HepG2 (cell line): ENCODE measurements around the gene HOXA5. TPM values are rescaled to one million over a fixed set of nuclear protein-coding genes. Genes with fewer than 3 reads are reported as not detected.
A peak's percentile ranks its signal among the peaks of the same experiment; 100 is the strongest.

Source experiments
- AHR ChIP-seq: IDR thresholded peaks from 2 replicates; pipeline ENCODE4 v1.6.1; 2018; ENCODE audit warnings: missing genetic modification reagents, missing compliant biosample characterization
- CHD4 ChIP-seq: fragments of 200-600 bp; sonication (generic); IDR thresholded peaks from 2 replicates; pipeline ENCODE4 v1.7.0; 2017; ENCODE audit warnings: mild to moderate bottlenecking, low read length, borderline replicate concordance
- DNMT1 ChIP-seq: sonication (generic); formaldehyde crosslinking; IDR thresholded peaks from 2 replicates; pipeline ENCODE4 v1.5.1; 2020; ENCODE audit warnings: mild to moderate bottlenecking, missing genetic modification reagents
- ELF3 ChIP-seq: IDR thresholded peaks from 2 replicates; pipeline ENCODE4 v1.6.1; 2016; ENCODE audit warnings: missing genetic modification reagents, missing compliant biosample characterization
- FOXJ3 ChIP-seq: sonication (generic); formaldehyde crosslinking; IDR thresholded peaks from 2 replicates; pipeline ENCODE4 v1.4.0; 2020; ENCODE audit warnings: missing genetic modification reagents, mild to moderate bottlenecking, borderline replicate concordance
- FOXM1 ChIP-seq: sonication (generic); formaldehyde crosslinking; IDR thresholded peaks from 2 replicates; pipeline ENCODE4 v1.5.0; 2020; ENCODE audit warnings: missing genetic modification reagents
- HCFC1 ChIP-seq: fragments of 150-350 bp; IDR thresholded peaks from 2 replicates; pipeline ENCODE4 v1.6.1; 2014; ENCODE audit warnings: low read depth, low read length
- HNRNPLL ChIP-seq: fragments of 200-400 bp; formaldehyde crosslinking; IDR thresholded peaks from 2 replicates; pipeline ENCODE4 v1.6.1; 2017; ENCODE audit warnings: mild to moderate bottlenecking, low read depth, low read length; ENCODE audit not compliant: poor library complexity, severe bottlenecking
- HOXA9 ChIP-seq: sonication (generic); formaldehyde crosslinking; IDR thresholded peaks from 2 replicates; pipeline ENCODE4 v1.8.1; 2022; ENCODE audit warnings: missing genetic modification reagents, mild to moderate bottlenecking, moderate library complexity, borderline replicate concordance
- IRF9 ChIP-seq: sonication (generic); formaldehyde crosslinking; IDR thresholded peaks from 2 replicates; pipeline ENCODE4 v1.8.0; 2022; ENCODE audit warnings: missing genetic modification reagents, mild to moderate bottlenecking, borderline replicate concordance
- MTF1 ChIP-seq: sonication (generic); formaldehyde crosslinking; IDR thresholded peaks from 2 replicates; pipeline ENCODE4 v1.5.0; 2020; ENCODE audit warnings: missing genetic modification reagents
- NFE2 ChIP-seq: sonication (generic); formaldehyde crosslinking; IDR thresholded peaks from 2 replicates; pipeline ENCODE4 v1.4.0; 2020; ENCODE audit warnings: missing genetic modification reagents
- NFYC ChIP-seq: IDR thresholded peaks from 2 replicates; pipeline ENCODE4 v1.6.1; 2016; ENCODE audit warnings: missing genetic modification reagents, missing compliant biosample characterization
- SNAI1 ChIP-seq: sonication (generic); formaldehyde crosslinking; IDR thresholded peaks from 2 replicates; pipeline ENCODE4 v1.5.0; 2020; ENCODE audit warnings: mild to moderate bottlenecking, missing genetic modification reagents, borderline replicate concordance
- THAP11 ChIP-seq: IDR thresholded peaks from 2 replicates; pipeline ENCODE4 v1.6.1; 2016; ENCODE audit warnings: missing biosample characterization, missing genetic modification reagents
- TOPORS ChIP-seq: sonication (generic); formaldehyde crosslinking; IDR thresholded peaks from 2 replicates; pipeline ENCODE4 v1.8.0; 2023; ENCODE audit warnings: mild to moderate bottlenecking, missing genetic modification reagents
- USF2 ChIP-seq, 2 experiments: sonication (generic) in 1 of 2; formaldehyde crosslinking in 1 of 2; IDR thresholded peaks; 2 replicates each; pipeline versions ENCODE4 v1.5.1 to v1.6.1; 2011 to 2020; ENCODE audit warnings: borderline replicate concordance in 1 of 2, low read depth in 1 of 2, low read length in 1 of 2, mild to moderate bottlenecking in 1 of 2, missing genetic modification reagents in 1 of 2, moderate library complexity in 1 of 2
- ZBTB2 ChIP-seq: sonication (generic); formaldehyde crosslinking; IDR thresholded peaks from 2 replicates; pipeline ENCODE4 v1.8.0; 2022; ENCODE audit warnings: low read depth, missing genetic modification reagents
- ZBTB7B ChIP-seq: sonication (generic); formaldehyde crosslinking; IDR thresholded peaks from 2 replicates; pipeline ENCODE4 v1.4.0; 2020; ENCODE audit warnings: missing genetic modification reagents
- ZFP37 ChIP-seq: sonication (generic); formaldehyde crosslinking; IDR thresholded peaks from 2 replicates; pipeline ENCODE4 v1.4.0; 2020; ENCODE audit warnings: missing genetic modification reagents, borderline replicate concordance
- ZKSCAN1 ChIP-seq: fragments of 150-350 bp; IDR thresholded peaks from 2 replicates; pipeline ENCODE4 v1.6.1; 2014; ENCODE audit warnings: low read length
- ZNF3 ChIP-seq: IDR thresholded peaks from 2 replicates; pipeline ENCODE4 v1.7.0; 2017; ENCODE audit warnings: inconsistent platforms
- ZNF354B ChIP-seq: sonication (generic); formaldehyde crosslinking; IDR thresholded peaks from 2 replicates; pipeline ENCODE4 v1.8.0; 2022; ENCODE audit warnings: mild to moderate bottlenecking, missing genetic modification reagents
- ZNF670 ChIP-seq: sonication (generic); formaldehyde crosslinking; IDR thresholded peaks from 2 replicates; pipeline ENCODE4 v1.8.0; 2022; ENCODE audit warnings: mild to moderate bottlenecking, missing genetic modification reagents, borderline replicate concordance
- ZNF740 ChIP-seq: sonication (generic); formaldehyde crosslinking; IDR thresholded peaks from 2 replicates; pipeline ENCODE4 v1.4.0; 2020; ENCODE audit warnings: missing genetic modification reagents
- ZNF773 ChIP-seq: sonication (generic); formaldehyde crosslinking; IDR thresholded peaks from 2 replicates; pipeline ENCODE4 v1.4.0; 2020; ENCODE audit warnings: missing genetic modification reagents, borderline replicate concordance
- ZSCAN30 ChIP-seq: sonication (generic); formaldehyde crosslinking; IDR thresholded peaks from 2 replicates; pipeline ENCODE4 v1.5.0; 2020; ENCODE audit warnings: mild to moderate bottlenecking, missing genetic modification reagents
- polyA plus RNA-seq, 8 experiments: library from polyadenylated mRNA; depleted of rRNA in 3 of 8; stranded (reverse) in 7 of 8; unstranded in 1 of 8; fragments of >200 nt; fragmentation: Illumina TruSeq in 4 of 8; extraction: Trizol in 4 of 8; gene quantifications; 2 replicates each; pipeline versions ENCODE4 v1.2.1 to v1.2.3, GENCODE V29; 2011 to 2016; ENCODE audit warnings: low read depth in 4 of 8, missing spikeins in 1 of 8, mixed read lengths in 1 of 8; ENCODE audit not compliant: insufficient read depth in 1 of 8
- total RNA-seq, 5 experiments: library from RNA; depleted of rRNA; stranded (reverse); fragments of >200 nt; fragmentation: Illumina TruSeq; extraction: Trizol; gene quantifications; 2 replicates each; pipeline ENCODE4 v1.2.3, GENCODE V29; 2016; ENCODE audit warnings: low read depth in 1 of 5

The HOXA5 gene
- total and polyA plus RNA-seq, 2 of the 13 experiments (the other 11 are each of a cell fraction or from before 2014, with no cell fraction given) = 3.2 to 3.6 TPM

- TF ChIP-seq HCFC1 = no peak
- no peak for TF ChIP-seq ZKSCAN1
- TF ChIP-seq FOXJ3 (CRISPR knock-in tag) = no peak
- TF ChIP-seq ZNF740 = no peak
- no peak for TF ChIP-seq ZBTB7B (CRISPR knock-in tag)
- no peak for TF ChIP-seq FOXM1 (CRISPR knock-in tag)
- no peak for TF ChIP-seq MTF1
- TF ChIP-seq CHD4 = no peak
- peak; percentile 82 for TF ChIP-seq IRF9 (CRISPR knock-in tag)
- TF ChIP-seq DNMT1 = no peak
- TF ChIP-seq ZFP37 = no peak
- no peak for TF ChIP-seq AHR (CRISPR knock-in tag)
- 0 out of 2 replicates have a peak, but pooled peaks have one; percentile 49 for TF ChIP-seq HOXA9
- peak; percentile 47; the same call in 1 of the 2 replicates for TF ChIP-seq TOPORS (CRISPR knock-in tag)
- TF ChIP-seq ZNF670 (CRISPR knock-in tag) = no peak
- TF ChIP-seq THAP11 (CRISPR knock-in tag) = peak; percentile 25; the same call in 1 of the 2 replicates
- TF ChIP-seq ZNF3 (CRISPR knock-in tag) = no peak
- TF ChIP-seq USF2 (IDR thresholded peaks at IDR 0.05; ENCODE audit: low read depth, low read length) = no peak
- TF ChIP-seq USF2 (CRISPR knock-in tag; IDR thresholded peaks at IDR 0.05; ENCODE audit: borderline replicate concordance) = no peak
- no peak for TF ChIP-seq ZNF773 (CRISPR knock-in tag)
- TF ChIP-seq NFYC (CRISPR knock-in tag) = no peak
- TF ChIP-seq ZNF354B (CRISPR knock-in tag) = no peak
- TF ChIP-seq NFE2 = no peak
- TF ChIP-seq HNRNPLL = peak; percentile 91
- no peak for TF ChIP-seq ZSCAN30 (CRISPR knock-in tag)
- TF ChIP-seq ZBTB2 = no peak
- TF ChIP-seq SNAI1 (CRISPR knock-in tag) = no peak
- 0 out of 2 replicates have a peak, but pooled peaks have one; percentile 19 for TF ChIP-seq ELF3 (CRISPR knock-in tag)
Observed at GRCh38 chr7:27150568-27151340, 7.3 kb upstream of the HOXA5 start (continued).
